Mesenchymal stem cell (in vitro differentiated cells and primary cell): ENCODE measurements around the gene PSMB11.
A peak's percentile ranks its signal among the peaks of the same experiment; 100 is the strongest.

ENCODE experiments used
- DNase-seq: peaks from one replicate; pipeline ENCODE4 v3.0.0-alpha.2; 2013
- H2AFZ ChIP-seq: one replicate; pipeline ENCODE4 v1.6.1; 2013; ENCODE audit warnings: low read depth, mild to moderate bottlenecking, control low read depth, inconsistent platforms, low read length, moderate library complexity
- H2AK5ac ChIP-seq: 2 replicates; pipeline ENCODE4 v1.6.1; 2013; ENCODE audit warnings: low read length, moderate library complexity, mild to moderate bottlenecking, inconsistent platforms; ENCODE audit not compliant: severe bottlenecking
- H2BK120ac ChIP-seq: one replicate; pipeline ENCODE4 v1.6.1; 2013; ENCODE audit warnings: low read depth, mild to moderate bottlenecking, inconsistent platforms, low read length, moderate library complexity
- H2BK12ac ChIP-seq, 2 experiments: one replicate each; pipeline ENCODE4 v1.6.1; 2013; ENCODE audit warnings: inconsistent platforms in 2 of 2, low read length in 2 of 2, mild to moderate bottlenecking in 2 of 2, moderate library complexity in 2 of 2, control low read depth in 1 of 2
- H2BK15ac ChIP-seq: one replicate; pipeline ENCODE4 v1.6.1; 2013; ENCODE audit warnings: mild to moderate bottlenecking, low read depth, inconsistent platforms; ENCODE audit not compliant: poor library complexity, severe bottlenecking
- H2BK5ac ChIP-seq: 2 replicates; pipeline ENCODE4 v1.6.1; 2013; ENCODE audit warnings: low read depth, mild to moderate bottlenecking, low read length, control low read depth, inconsistent platforms; ENCODE audit not compliant: poor library complexity, severe bottlenecking
- H3K14ac ChIP-seq, 2 experiments: one replicate each; pipeline ENCODE4 v1.6.1; 2013; ENCODE audit warnings: inconsistent platforms in 2 of 2, low read length in 2 of 2, control low read depth in 1 of 2, mild to moderate bottlenecking in 1 of 2, moderate library complexity in 1 of 2
- H3K18ac ChIP-seq, 2 experiments: one replicate each; pipeline ENCODE4 v1.6.1; 2013; ENCODE audit warnings: inconsistent platforms in 2 of 2, low read length in 2 of 2, control low read depth in 1 of 2, low read depth in 1 of 2, mild to moderate bottlenecking in 1 of 2
- H3K23ac ChIP-seq, 2 experiments: one replicate each; pipeline ENCODE4 v1.6.1; 2013; ENCODE audit warnings: inconsistent platforms in 2 of 2, low read length in 2 of 2, mild to moderate bottlenecking in 2 of 2, moderate library complexity in 2 of 2, control low read depth in 1 of 2
- H3K27ac ChIP-seq: 2 replicates; pipeline ENCODE4 v1.5.1; 2013; ENCODE audit warnings: mild to moderate bottlenecking, moderate library complexity, low read length, control low read depth, inconsistent platforms; ENCODE audit not compliant: poor library complexity, severe bottlenecking
- H3K27me3 ChIP-seq, 2 experiments: 2 replicates each; pipeline versions ENCODE4 v1.6.1 to v1.7.0; 2013; ENCODE audit warnings: low read length in 2 of 2, mild to moderate bottlenecking in 2 of 2, moderate library complexity in 2 of 2, control low read depth in 1 of 2, inconsistent platforms in 1 of 2; ENCODE audit not compliant: control insufficient read depth in 1 of 2, insufficient read depth in 1 of 2
- H3K36me3 ChIP-seq, 2 experiments: 2 replicates each; pipeline versions ENCODE4 v1.6.1 to v1.7.0; 2013; ENCODE audit warnings: low read length in 2 of 2, control low read depth in 1 of 2, inconsistent platforms in 1 of 2, low read depth in 1 of 2, mild to moderate bottlenecking in 1 of 2; ENCODE audit not compliant: insufficient read depth in 2 of 2, control insufficient read depth in 1 of 2
- H3K4ac ChIP-seq, 2 experiments: one replicate each; pipeline ENCODE4 v1.6.1; 2013; ENCODE audit warnings: inconsistent platforms in 2 of 2, low read length in 2 of 2, mild to moderate bottlenecking in 2 of 2, moderate library complexity in 2 of 2, control low read depth in 1 of 2, low read depth in 1 of 2
- H3K4me1 ChIP-seq: 2 replicates; pipeline ENCODE4 v1.6.1; 2013; ENCODE audit warnings: low read depth, low read length, control low read depth; ENCODE audit not compliant: control insufficient read depth, insufficient read depth
- H3K4me2 ChIP-seq: 2 replicates; pipeline ENCODE4 v1.6.1; 2013; ENCODE audit warnings: low read length, mild to moderate bottlenecking, inconsistent platforms; ENCODE audit not compliant: poor library complexity, severe bottlenecking
- H3K4me3 ChIP-seq, 2 experiments: 2 replicates each; pipeline versions ENCODE4 v1.5.1 to v1.7.0; 2013; ENCODE audit warnings: low read length in 2 of 2, mild to moderate bottlenecking in 2 of 2, control low read depth in 1 of 2, low read depth in 1 of 2; ENCODE audit not compliant: insufficient read depth in 1 of 2
- H3K79me1 ChIP-seq: replicated peaks from 2 replicates; pipeline ENCODE4 v1.6.1; 2013; ENCODE audit warnings: mild to moderate bottlenecking, control low read depth, low read length, inconsistent platforms; ENCODE audit not compliant: poor library complexity, severe bottlenecking
- H3K9ac ChIP-seq: 2 replicates; pipeline ENCODE4 v1.7.0; 2013; ENCODE audit warnings: mild to moderate bottlenecking, low read length, moderate library complexity
- H3K9me3 ChIP-seq: 2 replicates; pipeline ENCODE4 v1.7.0; 2013; ENCODE audit warnings: mild to moderate bottlenecking, low read length; ENCODE audit not compliant: control insufficient read depth
- H4K8ac ChIP-seq: one replicate; pipeline ENCODE4 v1.6.1; 2013; ENCODE audit warnings: inconsistent platforms, mild to moderate bottlenecking, low read length, moderate library complexity
- H4K91ac ChIP-seq: one replicate; pipeline ENCODE4 v1.6.1; 2013; ENCODE audit warnings: mild to moderate bottlenecking, low read length, inconsistent platforms
- WGBS: methylation state at CpG from one replicate; pipeline ENCODE4 v1.1.7; 2013; ENCODE audit warnings: mixed read lengths; 5-methylcytosine and 5-hydroxymethylcytosine counted together

Gene PSMB11

GRCh38 chr14:23067847-23068788 is 26.1 kb downstream of the PSMB11 start:
- Histone ChIP-seq H2AK5ac (no peak overlapping the region), H3K27me3 (no peaks in the 10 kb centered on the region), H3K4me3 (peak overlapping the region in 1 of 2 experiments; percentile 51), H3K14ac (no peak overlapping the region), H3K4me1 (peaks cover 28% of the 10 kb centered on the region), H3K23ac (no peak overlapping the region), H3K36me3 (peaks cover 53 to 80% of the 10 kb centered on the region in 2 experiments), H2BK15ac (no peak overlapping the region), H3K79me1 (peaks cover 8% of the 10 kb centered on the region), H2AFZ (no peak overlapping the region), H3K4ac (no peak overlapping the region), H2BK12ac (no peak overlapping the region), H4K8ac (no peak overlapping the region), H3K18ac (no peak overlapping the region), H2BK5ac (no peak overlapping the region), H3K9ac (peak overlapping the region; percentile 44), H3K9me3 (no peaks in the 10 kb centered on the region), H2BK120ac (no peak overlapping the region), H3K4me2 (peak overlapping the region; percentile 48), H4K91ac (no peak overlapping the region), H3K27ac (no peak overlapping the region)
- WGBS, result 92% methylated on average over 12 of the region's 14 CpGs
- DNase-seq, result no peak

GRCh38 chr14:23068789-23069412 is 26.9 kb downstream of the PSMB11 start:
- H4K91ac ChIP-seq, result no peak overlapping the region
- no peak overlapping the region for H2BK15ac ChIP-seq
- H3K18ac ChIP-seq, result no peak overlapping the region
- no peak overlapping the region for H3K23ac ChIP-seq
- peaks cover 49 to 78% of the 10 kb centered on the region in 2 experiments for H3K36me3 ChIP-seq
- peaks cover 6% of the 10 kb centered on the region for H3K79me1 ChIP-seq
- H3K9ac ChIP-seq, result peak overlapping the region; percentile 99
- peak overlapping the region; percentile 57 for H3K27ac ChIP-seq
- H4K8ac ChIP-seq, result peak overlapping the region; percentile 36
- no peak overlapping the region for H3K14ac ChIP-seq
- no peaks in the 10 kb centered on the region for H3K27me3 ChIP-seq
- peaks cover 28% of the 10 kb centered on the region for H3K4me1 ChIP-seq
- 23% methylated on average over 8 of the region's 8 CpGs for WGBS
- H3K4ac ChIP-seq, result no peak overlapping the region
- H2BK5ac ChIP-seq, result no peak overlapping the region
- peak; percentile 95 for DNase-seq
- no peak overlapping the region for H2AFZ ChIP-seq
- no peak overlapping the region for H2BK120ac ChIP-seq
- H3K4me2 ChIP-seq, result peak overlapping the region; percentile 48
- no peaks in the 10 kb centered on the region for H3K9me3 ChIP-seq
- no peak overlapping the region for H2BK12ac ChIP-seq
- H3K4me3 ChIP-seq, result peak overlapping the region in 1 of 2 experiments; percentile 51
- H2AK5ac ChIP-seq, result no peak overlapping the region

GRCh38 chr14:23069413-23069806 is 27.4 kb downstream of the PSMB11 start:
- H4K91ac ChIP-seq, result no peak overlapping the region
- H3K36me3 ChIP-seq, result peaks cover 44 to 78% of the 10 kb centered on the region in 2 experiments
- no peak overlapping the region for H2AFZ ChIP-seq
- peak overlapping the region; percentile 36 for H4K8ac ChIP-seq
- H3K4ac ChIP-seq, result no peak overlapping the region
- no peak overlapping the region for H3K18ac ChIP-seq
- 71% methylated on average over 3 of the region's 4 CpGs for WGBS
- H3K27me3 ChIP-seq, result no peaks in the 10 kb centered on the region
- H3K4me1 ChIP-seq, result peaks cover 25% of the 10 kb centered on the region
- peaks cover 2% of the 10 kb centered on the region for H3K79me1 ChIP-seq
- peak overlapping the region; percentile 29 for H3K4me2 ChIP-seq
- H3K9ac ChIP-seq, result peak overlapping the region; percentile 99
- DNase-seq, result no peak
- H3K23ac ChIP-seq, result no peak overlapping the region
- H3K27ac ChIP-seq, result peak overlapping the region; percentile 57
- H3K4me3 ChIP-seq, result peak overlapping the region in 1 of 2 experiments; percentile 50
- H2BK120ac ChIP-seq, result no peak overlapping the region
- H3K9me3 ChIP-seq, result no peaks in the 10 kb centered on the region
- H3K14ac ChIP-seq, result no peak overlapping the region
- no peak overlapping the region for H2BK5ac ChIP-seq
- no peak overlapping the region for H2BK12ac ChIP-seq
- no peak overlapping the region for H2BK15ac ChIP-seq
- H2AK5ac ChIP-seq, result peak overlapping the region; percentile 10
